IMR-90 (cell line): ENCODE measurements around the gene COPS9.

Experiments used
- ELK1 ChIP-seq: fragments of 150-350 bp; IDR thresholded peaks from 2 replicates; pipeline ENCODE4 v1.6.1; 2016; ENCODE audit warnings: low read depth, mild to moderate bottlenecking, low read length, moderate library complexity, borderline replicate concordance
- MAFK ChIP-seq: IDR thresholded peaks from 2 replicates; pipeline ENCODE4 v1.6.1; 2012; ENCODE audit warnings: low read depth, low read length, improper control_type of control experiment
- MAZ ChIP-seq: IDR thresholded peaks from 2 replicates; pipeline ENCODE4 v1.6.1; 2012; ENCODE audit warnings: low read depth, mild to moderate bottlenecking, low read length, improper control_type of control experiment, moderate library complexity, borderline replicate concordance
- MXI1 ChIP-seq: IDR thresholded peaks from 2 replicates; pipeline ENCODE4 v1.6.1; 2012; ENCODE audit warnings: low read depth, mild to moderate bottlenecking, low read length, moderate library complexity, borderline replicate concordance
- NFE2L2 ChIP-seq: fragments of 150-350 bp; IDR thresholded peaks from 2 replicates; pipeline ENCODE4 v1.6.1; 2016; ENCODE audit warnings: low read depth, mild to moderate bottlenecking, low read length
- POLR2A ChIP-seq: IDR thresholded peaks from 2 replicates; pipeline ENCODE4 v1.6.1; 2012; ENCODE audit warnings: mild to moderate bottlenecking, low read depth, low read length
- RAD21 ChIP-seq: IDR thresholded peaks from 2 replicates; pipeline ENCODE4 v1.6.1; 2012; ENCODE audit warnings: low read length, improper control_type of control experiment
- SMC3 ChIP-seq: fragments of 150-350 bp; IDR thresholded peaks from 2 replicates; pipeline ENCODE4 v1.6.1; 2016; ENCODE audit warnings: low read depth, mild to moderate bottlenecking, antibody characterized with exemption, low read length, moderate library complexity
- USF2 ChIP-seq: fragments of 150-350 bp; IDR thresholded peaks from 2 replicates; pipeline ENCODE4 v1.6.1; 2017; ENCODE audit warnings: mild to moderate bottlenecking, antibody characterized with exemption, low read length, low read depth
- TF ChIP-seq, protein P1 (sequence below): conservative IDR thresholded peaks from 2 replicates; pipeline ENCODE4 v1.5.1; 2012; ENCODE audit warnings: mild to moderate bottlenecking, low read depth, low read length, improper control_type of control experiment

- no peak for TF ChIP-seq POLR2A
- TF ChIP-seq, protein P1, sequence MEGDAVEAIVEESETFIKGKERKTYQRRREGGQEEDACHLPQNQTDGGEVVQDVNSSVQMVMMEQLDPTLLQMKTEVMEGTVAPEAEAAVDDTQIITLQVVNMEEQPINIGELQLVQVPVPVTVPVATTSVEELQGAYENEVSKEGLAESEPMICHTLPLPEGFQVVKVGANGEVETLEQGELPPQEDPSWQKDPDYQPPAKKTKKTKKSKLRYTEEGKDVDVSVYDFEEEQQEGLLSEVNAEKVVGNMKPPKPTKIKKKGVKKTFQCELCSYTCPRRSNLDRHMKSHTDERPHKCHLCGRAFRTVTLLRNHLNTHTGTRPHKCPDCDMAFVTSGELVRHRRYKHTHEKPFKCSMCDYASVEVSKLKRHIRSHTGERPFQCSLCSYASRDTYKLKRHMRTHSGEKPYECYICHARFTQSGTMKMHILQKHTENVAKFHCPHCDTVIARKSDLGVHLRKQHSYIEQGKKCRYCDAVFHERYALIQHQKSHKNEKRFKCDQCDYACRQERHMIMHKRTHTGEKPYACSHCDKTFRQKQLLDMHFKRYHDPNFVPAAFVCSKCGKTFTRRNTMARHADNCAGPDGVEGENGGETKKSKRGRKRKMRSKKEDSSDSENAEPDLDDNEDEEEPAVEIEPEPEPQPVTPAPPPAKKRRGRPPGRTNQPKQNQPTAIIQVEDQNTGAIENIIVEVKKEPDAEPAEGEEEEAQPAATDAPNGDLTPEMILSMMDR = no peak
- no peak for TF ChIP-seq SMC3
- TF ChIP-seq MAFK = no peak
- no peak for TF ChIP-seq MXI1
- no peak for TF ChIP-seq USF2
- TF ChIP-seq ELK1 = no peak
- TF ChIP-seq NFE2L2 = no peak
- no peak for TF ChIP-seq RAD21
- TF ChIP-seq MAZ = no peak
Measured at GRCh38 chr2:240162032-240162431, 25.9 kb upstream of the COPS9 start.
